GM18508 (cell line): ENCODE data around the gene AKTIP.

Experiments used
- ATAC-seq: cut with Tn5 transposase; IDR thresholded peaks from one replicate; pipeline ENCODE4 v1.9.1; 2021; ENCODE audit warnings: moderate number of reproducible peaks; ENCODE audit not compliant: insufficient read depth, unreplicated experiment

The AKTIP gene

GRCh38 chr16:53484542-53484941, 18.5 kb downstream of the AKTIP start:
- no peak for ATAC-seq

- ATAC-seq: no peak
These were observed 20.9 kb downstream of the AKTIP start for GRCh38 chr16:53482123-53482522.

GRCh38 chr16:53480394-53480793, 22.6 kb downstream of the AKTIP start:
- no peak for ATAC-seq

GRCh38 chr16:53478965-53479364, 24.0 kb downstream of the AKTIP start:
- no peak for ATAC-seq

- no peak for ATAC-seq
These were observed 26.1 kb downstream of the AKTIP start for GRCh38 chr16:53476867-53477266.

DNA sequence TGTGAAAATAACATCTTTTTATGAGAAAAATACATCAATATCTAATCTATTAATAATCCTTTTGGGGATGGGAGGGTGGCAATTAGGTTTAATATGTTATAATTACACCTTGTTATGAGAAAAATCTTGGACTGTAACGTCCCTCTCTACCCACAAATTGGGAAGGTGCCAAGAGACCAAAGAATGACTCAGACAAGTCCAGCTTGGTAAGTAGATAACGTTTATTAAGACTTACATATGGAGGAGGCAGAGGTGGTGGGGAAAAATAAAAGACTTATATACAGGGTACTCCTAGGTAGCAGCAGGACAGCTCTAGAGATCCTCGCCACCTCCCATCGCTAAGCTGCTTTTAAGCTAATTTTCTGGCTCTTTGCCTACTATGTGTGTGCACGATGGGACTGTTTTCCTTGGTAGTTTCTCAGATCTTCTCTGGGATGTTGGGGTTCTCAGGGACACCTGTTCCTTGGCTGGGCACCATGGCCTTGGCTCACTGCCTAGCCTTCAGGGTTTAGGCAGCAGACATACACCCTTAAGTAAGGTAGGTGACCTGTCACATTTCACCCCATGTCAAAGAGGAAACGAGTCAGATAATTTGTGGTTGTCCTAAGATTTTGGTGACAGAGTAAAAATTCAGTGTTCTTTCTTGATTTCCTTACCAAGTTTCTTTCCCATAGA, 37.3 kb downstream of the AKTIP start:
- no peak for ATAC-seq

DNA sequence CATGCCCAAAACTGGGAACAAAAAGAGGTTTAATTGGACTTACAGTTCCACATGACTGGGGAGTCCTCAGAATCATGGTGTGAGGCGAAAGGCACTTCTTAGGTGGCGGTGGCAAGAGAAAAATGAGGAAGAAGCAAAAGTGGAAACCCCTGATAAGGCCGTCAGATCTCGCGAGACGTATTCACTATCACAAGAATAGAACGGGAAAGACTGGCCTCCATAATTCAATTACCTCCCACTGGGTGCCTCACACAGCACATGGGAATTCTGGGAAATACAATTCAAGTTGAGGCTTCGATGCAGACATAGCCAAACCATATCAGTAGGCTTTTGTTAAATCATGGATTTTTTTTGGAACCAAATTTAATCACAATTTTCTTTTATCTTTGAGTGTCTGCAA, 44.4 kb downstream of the AKTIP start:
- ATAC-seq: no peak

GRCh38 chr16:53457670-53458069, 45.3 kb downstream of the AKTIP start:
- peak; percentile 100 for ATAC-seq

DNA sequence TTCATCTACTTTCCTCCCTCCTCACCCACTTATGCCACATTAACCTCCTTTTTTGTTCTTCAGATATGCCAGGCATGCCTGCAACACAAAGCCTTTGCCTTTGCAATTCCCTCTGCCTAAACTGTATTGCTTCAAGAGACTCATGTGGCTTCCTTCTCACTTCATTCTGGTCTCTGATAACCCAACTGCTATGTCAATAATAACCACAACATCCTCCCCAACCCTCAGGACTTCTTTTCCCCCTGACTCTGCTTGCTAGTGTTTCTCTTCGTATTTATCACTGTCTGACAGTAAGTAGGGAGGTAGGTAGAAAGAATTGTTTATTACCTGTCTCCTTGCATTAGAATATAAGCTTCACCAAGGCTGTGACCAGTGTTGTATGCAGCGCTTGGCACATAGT, 46.4 kb downstream of the AKTIP start:
- no peak for ATAC-seq

DNA sequence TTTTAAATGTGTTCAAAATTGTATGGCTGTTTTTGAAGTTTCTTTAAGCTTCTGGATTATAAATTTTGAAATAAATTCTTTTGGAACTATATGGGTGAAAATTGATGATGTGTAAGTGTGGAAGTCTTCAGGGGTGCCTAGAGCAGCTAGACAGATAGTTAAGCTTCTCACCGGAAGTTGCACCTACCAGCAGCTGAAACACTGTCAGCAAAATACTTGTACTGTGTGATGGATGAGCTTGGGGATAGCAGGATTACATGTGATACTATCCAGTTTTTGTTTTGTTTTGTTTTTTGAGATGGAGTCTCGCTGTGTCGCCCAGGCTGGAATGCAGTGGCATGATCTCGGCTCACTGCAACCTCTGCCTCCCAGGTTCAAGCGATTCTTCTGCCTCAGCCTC, 49.1 kb downstream of the AKTIP start:
- no peak for ATAC-seq

DNA sequence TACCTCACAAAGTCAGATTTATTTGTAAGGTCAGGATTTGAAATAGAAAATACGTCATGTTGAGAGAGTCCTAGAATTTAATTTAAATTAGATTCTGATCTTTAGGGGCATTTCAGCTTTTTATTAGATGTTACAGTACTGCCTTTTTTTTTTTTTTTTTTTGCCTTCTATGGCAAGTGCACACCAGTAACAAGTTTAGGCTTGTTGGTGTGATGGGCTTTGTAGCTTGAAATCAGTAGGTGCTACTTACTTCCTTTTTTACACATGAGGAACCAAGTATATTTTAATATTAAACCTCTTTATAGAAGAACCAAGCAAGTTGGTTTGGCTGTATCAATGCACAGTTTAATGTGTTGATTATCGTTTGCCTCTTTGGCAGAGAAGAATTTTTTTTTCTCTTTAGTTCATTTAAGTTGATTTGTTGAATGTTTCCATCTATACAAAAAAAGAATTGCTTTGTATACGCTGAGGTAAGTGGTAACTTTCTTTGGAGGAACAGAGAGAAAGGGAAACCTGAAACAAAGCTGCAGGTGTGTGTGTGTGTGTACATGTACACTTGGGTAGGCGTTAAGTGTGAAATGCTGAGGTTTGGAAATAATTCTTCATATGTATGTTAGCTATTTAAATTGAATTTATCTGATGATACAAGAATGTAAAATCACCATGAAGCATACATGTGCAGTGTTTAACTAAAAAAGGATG, 53.0 kb downstream of the AKTIP start:
- ATAC-seq: no peak

DNA sequence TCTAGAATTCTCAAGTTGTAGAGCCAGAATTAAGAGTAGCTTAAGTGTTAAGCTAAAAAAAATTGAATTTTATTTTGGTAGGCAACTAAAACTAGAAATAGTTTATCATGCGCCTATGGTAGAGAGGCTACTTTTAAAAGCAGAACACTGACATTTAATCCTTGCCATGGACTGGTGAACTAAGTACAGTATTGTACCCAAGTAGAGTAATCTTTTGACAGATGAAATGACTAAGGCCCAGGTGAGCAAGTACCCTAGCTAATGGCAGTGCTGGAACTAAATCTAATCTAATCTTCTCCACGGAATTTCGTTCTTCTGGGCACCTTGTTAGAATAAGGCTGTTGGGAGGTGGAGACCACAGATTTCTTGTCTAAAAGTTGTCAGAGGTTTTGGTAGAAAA, 56.9 kb downstream of the AKTIP start:
- no peak for ATAC-seq

DNA sequence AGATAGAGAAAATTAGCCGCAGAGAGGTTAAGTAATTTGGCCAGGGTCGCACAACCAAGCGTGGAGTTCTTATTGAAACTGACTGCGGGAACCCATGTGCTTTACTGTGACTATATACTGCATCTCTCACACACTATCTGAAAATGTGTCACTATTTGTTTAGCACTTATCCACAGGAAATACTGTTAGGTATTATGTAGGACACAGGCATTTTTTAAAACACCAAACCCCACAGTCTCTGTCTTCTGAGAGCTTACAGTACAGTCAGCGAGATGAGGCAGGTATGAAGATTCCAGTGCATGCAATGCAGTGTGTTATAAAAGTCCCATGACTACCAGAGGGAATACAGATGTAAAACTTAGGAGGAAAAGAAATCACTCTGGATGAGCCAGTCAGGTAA, 57.5 kb downstream of the AKTIP start:
- ATAC-seq: no peak
